ENCODE data around the gene NECTIN1.

NECTIN1 gene

DNA sequence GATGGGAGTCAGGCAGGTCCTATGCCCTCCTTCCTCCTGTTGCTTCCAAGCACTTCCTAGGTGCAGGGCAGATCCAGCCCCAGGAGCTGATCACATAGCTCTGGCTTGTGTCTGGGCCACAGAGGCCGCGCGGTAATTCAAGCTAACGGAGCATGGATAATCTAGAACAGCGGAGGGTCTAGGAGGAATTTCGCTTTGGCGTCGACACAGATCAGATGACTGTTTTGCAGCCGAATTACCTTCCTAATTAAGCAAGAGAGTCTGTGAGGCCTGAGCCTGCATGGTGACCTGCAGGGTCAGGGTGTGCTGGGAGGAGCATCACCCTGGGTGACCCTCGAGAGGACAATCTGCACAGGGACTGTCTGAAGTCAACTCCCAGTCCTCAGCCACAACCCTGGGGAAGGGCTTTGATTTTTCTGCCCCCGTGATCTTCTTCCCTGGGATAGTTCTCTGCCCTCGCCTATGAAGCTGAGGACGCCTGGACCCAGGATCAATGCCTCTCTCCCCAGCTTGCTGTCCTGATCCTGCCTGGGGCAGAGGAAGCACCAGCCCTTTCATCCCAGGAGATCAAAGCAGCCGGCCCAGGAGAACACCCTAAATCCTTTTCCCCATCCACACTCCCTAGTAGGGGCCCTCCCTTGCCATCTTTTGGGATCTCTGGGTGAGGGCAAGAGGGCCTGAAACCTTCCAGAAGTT is 11.0 kb downstream of the NECTIN1 start:
- no peak overlapping the region for H3K4me2 ChIP-seq (ENCODE audit: low read depth, low read length, poor library complexity, severe bottlenecking)

DNA sequence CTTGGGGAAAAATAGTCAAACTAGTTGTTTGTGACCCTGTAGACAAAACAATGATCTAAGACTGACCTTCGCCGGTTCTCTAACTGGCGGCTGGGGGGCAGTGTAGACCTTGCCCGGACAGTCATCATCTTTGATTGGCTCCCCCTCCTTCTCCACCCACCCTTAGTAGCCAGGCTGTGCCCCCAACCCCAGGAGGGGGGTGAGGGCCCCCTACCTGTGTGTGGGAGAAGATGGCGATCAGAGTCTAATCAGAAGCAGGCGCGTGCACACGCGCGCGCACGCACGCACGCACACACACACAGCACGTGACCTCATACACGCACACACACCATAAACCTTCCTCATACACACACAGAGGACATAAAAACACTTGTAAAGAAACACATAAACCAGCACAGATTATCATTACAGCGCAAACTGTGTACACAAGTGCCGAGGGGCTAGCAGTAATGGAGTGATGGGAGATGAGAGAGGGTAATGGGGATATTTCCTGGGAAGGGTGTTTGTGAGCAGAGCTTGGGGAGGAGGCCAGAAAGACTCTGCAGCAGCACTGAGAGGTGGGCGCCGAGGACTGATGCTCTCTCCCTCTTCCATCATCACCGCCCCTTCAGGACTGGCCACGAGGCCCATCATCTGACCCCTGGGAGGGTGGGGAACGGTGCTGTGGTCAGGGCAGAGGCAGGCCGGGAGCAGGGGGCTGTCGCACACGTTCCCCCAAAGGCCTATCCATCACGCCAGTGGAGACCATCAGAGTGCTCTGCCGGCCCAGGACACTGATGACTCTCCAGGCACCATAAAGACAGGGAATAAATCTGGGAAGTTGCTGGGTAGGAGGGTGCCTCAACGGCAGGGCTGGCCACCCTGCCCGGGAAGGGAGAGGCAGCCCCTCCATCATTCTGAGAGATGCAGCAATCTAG is 12.2 kb downstream of the NECTIN1 start:
- Histone ChIP-seq H3K27me3 (ENCODE audit: low read length) (no peaks in the 10 kb centered on the region), H3K4me3 (ENCODE audit: insufficient read depth, low read length, poor library complexity, severe bottlenecking) (no peak overlapping the region), H3K27ac (ENCODE audit: low read depth, low read length) (no peak overlapping the region), H3K79me2 (ENCODE audit: insufficient read depth, low read length) (peaks cover 42% of the 10 kb centered on the region; the same call in 1 of the 2 replicates), H2AFZ (ENCODE audit: low read depth, low read length, severe bottlenecking) (no peak overlapping the region), H3K4me2 (ENCODE audit: low read depth, low read length, poor library complexity, severe bottlenecking) (no peak overlapping the region), H3F3A (ENCODE audit: insufficient read depth) (no peaks in the 10 kb centered on the region), H3K9me2 (replicated peaks; ENCODE audit: insufficient read depth, low read length) (no peaks in the 10 kb centered on the region), H4K20me1 (ENCODE audit: low read depth, low read length) (no peaks in the 10 kb centered on the region; the same call in 1 of the 2 replicates), H3K9ac (ENCODE audit: low read length) (no peak overlapping the region), H3K36me3 (ENCODE audit: low read length) (no peaks in the 10 kb centered on the region), H3K9me3 (ENCODE audit: insufficient read depth, low read length) (no peaks in the 10 kb centered on the region)
- TF ChIP-seq, protein P1, sequence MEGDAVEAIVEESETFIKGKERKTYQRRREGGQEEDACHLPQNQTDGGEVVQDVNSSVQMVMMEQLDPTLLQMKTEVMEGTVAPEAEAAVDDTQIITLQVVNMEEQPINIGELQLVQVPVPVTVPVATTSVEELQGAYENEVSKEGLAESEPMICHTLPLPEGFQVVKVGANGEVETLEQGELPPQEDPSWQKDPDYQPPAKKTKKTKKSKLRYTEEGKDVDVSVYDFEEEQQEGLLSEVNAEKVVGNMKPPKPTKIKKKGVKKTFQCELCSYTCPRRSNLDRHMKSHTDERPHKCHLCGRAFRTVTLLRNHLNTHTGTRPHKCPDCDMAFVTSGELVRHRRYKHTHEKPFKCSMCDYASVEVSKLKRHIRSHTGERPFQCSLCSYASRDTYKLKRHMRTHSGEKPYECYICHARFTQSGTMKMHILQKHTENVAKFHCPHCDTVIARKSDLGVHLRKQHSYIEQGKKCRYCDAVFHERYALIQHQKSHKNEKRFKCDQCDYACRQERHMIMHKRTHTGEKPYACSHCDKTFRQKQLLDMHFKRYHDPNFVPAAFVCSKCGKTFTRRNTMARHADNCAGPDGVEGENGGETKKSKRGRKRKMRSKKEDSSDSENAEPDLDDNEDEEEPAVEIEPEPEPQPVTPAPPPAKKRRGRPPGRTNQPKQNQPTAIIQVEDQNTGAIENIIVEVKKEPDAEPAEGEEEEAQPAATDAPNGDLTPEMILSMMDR (IDR thresholded peaks at IDR 0.05; ENCODE audit: insufficient read depth, low read length, poor library complexity, severe bottlenecking): no peak
- no peak for TF ChIP-seq EZH2phosphoT487 (conservative IDR thresholded peaks at IDR 0.05; ENCODE audit: low read length)

More for the DNA sequence above, 11.0 kb downstream of the NECTIN1 start:
- Histone ChIP-seq H3K4me3 (ENCODE audit: insufficient read depth, low read length, poor library complexity, severe bottlenecking) (no peak overlapping the region), H3K9ac (ENCODE audit: low read length) (no peak overlapping the region), H3K27me3 (ENCODE audit: low read length) (no peaks in the 10 kb centered on the region), H3K9me2 (replicated peaks; ENCODE audit: insufficient read depth, low read length) (no peaks in the 10 kb centered on the region), H3F3A (ENCODE audit: insufficient read depth) (no peaks in the 10 kb centered on the region), H3K9me3 (ENCODE audit: insufficient read depth, low read length) (no peaks in the 10 kb centered on the region), H3K36me3 (ENCODE audit: low read length) (no peaks in the 10 kb centered on the region), H3K27ac (ENCODE audit: low read depth, low read length) (no peak overlapping the region), H4K20me1 (ENCODE audit: low read depth, low read length) (no peaks in the 10 kb centered on the region; the same call in 1 of the 2 replicates), H2AFZ (ENCODE audit: low read depth, low read length, severe bottlenecking) (no peak overlapping the region), H3K79me2 (ENCODE audit: insufficient read depth, low read length) (peaks cover 42% of the 10 kb centered on the region; the same call in 1 of the 2 replicates)
- TF ChIP-seq, protein P1 (IDR thresholded peaks at IDR 0.05; ENCODE audit: insufficient read depth, low read length, poor library complexity, severe bottlenecking): no peak
- no peak for TF ChIP-seq EZH2phosphoT487 (conservative IDR thresholded peaks at IDR 0.05; ENCODE audit: low read length)

DNA sequence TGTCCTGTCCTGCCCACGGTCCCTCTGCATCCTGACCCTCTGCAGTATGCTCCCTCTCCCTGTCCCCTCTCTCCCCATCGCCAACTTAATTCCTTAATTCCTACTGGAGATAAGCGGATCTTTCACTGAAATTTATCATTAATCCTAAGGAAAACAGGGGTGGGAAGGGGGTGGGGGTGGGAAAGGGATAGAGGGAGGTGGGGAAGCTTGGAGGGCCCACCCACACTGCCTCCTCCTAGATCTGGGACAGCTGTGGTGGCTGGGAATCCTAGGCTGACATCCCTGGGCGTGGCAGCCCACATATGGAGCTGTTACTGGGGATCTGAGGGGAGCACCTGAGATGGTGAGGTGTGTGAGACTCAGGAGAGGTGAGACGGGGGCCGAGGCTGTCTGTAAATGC is 14.4 kb downstream of the NECTIN1 start:
- no peak overlapping the region for H3K9ac ChIP-seq (ENCODE audit: low read length)
- no peaks in the 10 kb centered on the region for H3K9me3 ChIP-seq (ENCODE audit: insufficient read depth, low read length)
- H3F3A ChIP-seq (ENCODE audit: insufficient read depth): no peaks in the 10 kb centered on the region
- peaks cover 28% of the 10 kb centered on the region; the same call in 1 of the 2 replicates for H3K79me2 ChIP-seq (ENCODE audit: insufficient read depth, low read length)
- H4K20me1 ChIP-seq (ENCODE audit: low read depth, low read length): no peaks in the 10 kb centered on the region; the same call in 1 of the 2 replicates
- no peaks in the 10 kb centered on the region for H3K27me3 ChIP-seq (ENCODE audit: low read length)
- H3K4me2 ChIP-seq (ENCODE audit: low read depth, low read length, poor library complexity, severe bottlenecking): no peak overlapping the region
- no peak overlapping the region for H3K4me3 ChIP-seq (ENCODE audit: insufficient read depth, low read length, poor library complexity, severe bottlenecking)
- TF ChIP-seq EZH2phosphoT487 (conservative IDR thresholded peaks at IDR 0.05; ENCODE audit: low read length): no peak
- TF ChIP-seq, protein P1 (IDR thresholded peaks at IDR 0.05; ENCODE audit: insufficient read depth, low read length, poor library complexity, severe bottlenecking): no peak
- H2AFZ ChIP-seq (ENCODE audit: low read depth, low read length, severe bottlenecking): no peak overlapping the region
- H3K36me3 ChIP-seq (ENCODE audit: low read length): no peaks in the 10 kb centered on the region
- no peak overlapping the region for H3K27ac ChIP-seq (ENCODE audit: low read depth, low read length)
- H3K9me2 ChIP-seq (replicated peaks; ENCODE audit: insufficient read depth, low read length): no peaks in the 10 kb centered on the region
